Ishikawa (cell line): ENCODE data around the gene SMIM35.

ENCODE experiments used
- CEBPB ChIP-seq: IDR thresholded peaks from 2 replicates; pipeline ENCODE4 v1.6.1; 2012
- CREB1 ChIP-seq: IDR thresholded peaks from 2 replicates; pipeline ENCODE4 v1.6.1; 2012; ENCODE audit warnings: low read depth
- EGR1 ChIP-seq: IDR thresholded peaks from 2 replicates; pipeline ENCODE4 v1.6.1; 2012
- EP300 ChIP-seq: IDR thresholded peaks from 2 replicates; pipeline ENCODE4 v1.6.1; 2012; ENCODE audit warnings: borderline replicate concordance
- FOXM1 ChIP-seq: IDR thresholded peaks from 2 replicates; pipeline ENCODE4 v1.6.1; 2012; ENCODE audit warnings: low read depth, borderline replicate concordance
- NFIC ChIP-seq: IDR thresholded peaks from 2 replicates; pipeline ENCODE4 v1.6.1; 2012
- RAD21 ChIP-seq: IDR thresholded peaks from 2 replicates; pipeline ENCODE4 v1.6.1; 2012; ENCODE audit warnings: low read depth
- TAF1 ChIP-seq: IDR thresholded peaks from 2 replicates; pipeline ENCODE4 v1.6.1; 2012; ENCODE audit warnings: low read depth, mild to moderate bottlenecking
- TCF12 ChIP-seq: IDR thresholded peaks from 2 replicates; pipeline ENCODE4 v1.6.1; 2012; ENCODE audit warnings: low read depth
- TEAD4 ChIP-seq: IDR thresholded peaks from 2 replicates; pipeline ENCODE4 v1.6.1; 2012
- YY1 ChIP-seq: IDR thresholded peaks from 2 replicates; pipeline ENCODE4 v1.6.1; 2012; ENCODE audit warnings: low read depth
- ZBTB7A ChIP-seq: IDR thresholded peaks from 2 replicates; pipeline ENCODE4 v1.6.1; 2012; ENCODE audit warnings: low read depth
- TF ChIP-seq, protein P1 (sequence below): IDR thresholded peaks from 2 replicates; pipeline ENCODE4 v1.6.1; 2012
- TF ChIP-seq, protein P2 (sequence below): IDR thresholded peaks from 2 replicates; pipeline ENCODE4 v1.6.1; 2012; ENCODE audit warnings: low read depth, mild to moderate bottlenecking
- TF ChIP-seq, protein P3 (sequence below): IDR thresholded peaks from 2 replicates; pipeline ENCODE4 v1.6.1; 2012

SMIM35 gene

DNA sequence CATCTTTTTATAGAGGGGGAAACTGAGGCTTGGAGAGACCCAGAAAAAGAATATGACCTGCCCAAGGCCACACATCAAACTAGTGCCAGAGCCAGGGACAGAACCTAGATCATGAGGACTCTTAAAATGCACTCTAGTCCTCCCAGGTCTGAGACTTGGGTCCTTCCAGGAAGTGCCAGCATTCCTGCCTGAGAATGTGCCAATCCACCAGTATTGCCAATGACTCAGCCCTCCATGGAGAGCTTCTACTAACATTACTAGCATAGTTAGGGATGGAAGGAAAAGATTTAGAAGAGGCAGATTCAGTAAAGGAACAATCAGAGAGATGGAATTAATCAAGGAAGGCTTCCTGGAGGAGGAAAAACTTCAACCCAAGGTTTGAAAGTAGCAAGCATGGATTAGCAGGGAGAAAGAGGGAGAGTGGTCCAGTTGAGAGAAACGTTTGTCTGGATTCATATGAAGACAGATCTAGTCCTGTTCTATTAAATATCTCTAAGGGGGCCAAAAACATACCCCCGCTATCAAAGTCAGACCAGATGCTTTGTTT lies 20.1 kb upstream of the SMIM35 start:
- TF ChIP-seq TCF12 (no peak), EP300 (no peak), EGR1 (no peak)
- TF ChIP-seq, protein P1, sequence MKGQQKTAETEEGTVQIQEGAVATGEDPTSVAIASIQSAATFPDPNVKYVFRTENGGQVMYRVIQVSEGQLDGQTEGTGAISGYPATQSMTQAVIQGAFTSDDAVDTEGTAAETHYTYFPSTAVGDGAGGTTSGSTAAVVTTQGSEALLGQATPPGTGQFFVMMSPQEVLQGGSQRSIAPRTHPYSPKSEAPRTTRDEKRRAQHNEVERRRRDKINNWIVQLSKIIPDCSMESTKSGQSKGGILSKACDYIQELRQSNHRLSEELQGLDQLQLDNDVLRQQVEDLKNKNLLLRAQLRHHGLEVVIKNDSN = no peak

DNA sequence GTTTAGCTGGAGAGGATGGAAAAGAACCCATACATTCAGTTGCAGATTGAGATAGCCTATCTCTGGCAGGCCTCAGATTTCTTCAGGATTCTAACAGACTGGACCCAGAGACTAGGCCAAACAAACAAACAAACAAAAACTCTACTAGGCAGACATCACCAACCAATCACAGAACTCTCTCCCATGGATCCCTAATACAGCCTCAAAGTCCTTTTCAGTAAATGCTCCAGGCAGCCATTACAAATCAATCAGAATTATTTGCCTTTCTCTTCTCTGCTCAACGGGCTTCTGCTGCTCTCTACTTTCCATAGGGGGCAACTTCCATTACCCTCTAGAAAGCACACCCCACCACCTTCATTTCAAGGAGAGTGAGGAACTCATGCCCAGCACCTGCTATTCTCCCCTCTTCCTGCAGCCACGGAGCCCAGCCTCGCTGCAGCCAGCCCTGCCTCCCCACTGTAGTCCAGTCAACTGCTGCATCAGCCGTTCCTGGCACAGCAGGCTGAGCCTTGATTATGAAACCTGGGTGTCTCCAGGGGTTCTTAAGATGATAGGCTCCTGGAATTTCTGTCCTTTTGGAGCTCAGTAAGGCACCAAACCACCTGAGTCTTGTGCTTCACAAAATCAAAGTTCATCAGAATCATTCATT lies 19.0 kb upstream of the SMIM35 start:
- TF ChIP-seq RAD21 (no peak), TAF1 (no peak), EGR1 (no peak), ZBTB7A (no peak), NFIC (no peak), CEBPB (no peak), YY1 (no peak), EP300 (no peak), TEAD4 (no peak), CREB1 (no peak), TCF12 (no peak), FOXM1 (no peak)
- TF ChIP-seq, protein P1 = no peak
- TF ChIP-seq, protein P2, sequence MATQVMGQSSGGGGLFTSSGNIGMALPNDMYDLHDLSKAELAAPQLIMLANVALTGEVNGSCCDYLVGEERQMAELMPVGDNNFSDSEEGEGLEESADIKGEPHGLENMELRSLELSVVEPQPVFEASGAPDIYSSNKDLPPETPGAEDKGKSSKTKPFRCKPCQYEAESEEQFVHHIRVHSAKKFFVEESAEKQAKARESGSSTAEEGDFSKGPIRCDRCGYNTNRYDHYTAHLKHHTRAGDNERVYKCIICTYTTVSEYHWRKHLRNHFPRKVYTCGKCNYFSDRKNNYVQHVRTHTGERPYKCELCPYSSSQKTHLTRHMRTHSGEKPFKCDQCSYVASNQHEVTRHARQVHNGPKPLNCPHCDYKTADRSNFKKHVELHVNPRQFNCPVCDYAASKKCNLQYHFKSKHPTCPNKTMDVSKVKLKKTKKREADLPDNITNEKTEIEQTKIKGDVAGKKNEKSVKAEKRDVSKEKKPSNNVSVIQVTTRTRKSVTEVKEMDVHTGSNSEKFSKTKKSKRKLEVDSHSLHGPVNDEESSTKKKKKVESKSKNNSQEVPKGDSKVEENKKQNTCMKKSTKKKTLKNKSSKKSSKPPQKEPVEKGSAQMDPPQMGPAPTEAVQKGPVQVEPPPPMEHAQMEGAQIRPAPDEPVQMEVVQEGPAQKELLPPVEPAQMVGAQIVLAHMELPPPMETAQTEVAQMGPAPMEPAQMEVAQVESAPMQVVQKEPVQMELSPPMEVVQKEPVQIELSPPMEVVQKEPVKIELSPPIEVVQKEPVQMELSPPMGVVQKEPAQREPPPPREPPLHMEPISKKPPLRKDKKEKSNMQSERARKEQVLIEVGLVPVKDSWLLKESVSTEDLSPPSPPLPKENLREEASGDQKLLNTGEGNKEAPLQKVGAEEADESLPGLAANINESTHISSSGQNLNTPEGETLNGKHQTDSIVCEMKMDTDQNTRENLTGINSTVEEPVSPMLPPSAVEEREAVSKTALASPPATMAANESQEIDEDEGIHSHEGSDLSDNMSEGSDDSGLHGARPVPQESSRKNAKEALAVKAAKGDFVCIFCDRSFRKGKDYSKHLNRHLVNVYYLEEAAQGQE = no peak
- TF ChIP-seq, protein P3, sequence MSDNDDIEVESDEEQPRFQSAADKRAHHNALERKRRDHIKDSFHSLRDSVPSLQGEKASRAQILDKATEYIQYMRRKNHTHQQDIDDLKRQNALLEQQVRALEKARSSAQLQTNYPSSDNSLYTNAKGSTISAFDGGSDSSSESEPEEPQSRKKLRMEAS = no peak

DNA sequence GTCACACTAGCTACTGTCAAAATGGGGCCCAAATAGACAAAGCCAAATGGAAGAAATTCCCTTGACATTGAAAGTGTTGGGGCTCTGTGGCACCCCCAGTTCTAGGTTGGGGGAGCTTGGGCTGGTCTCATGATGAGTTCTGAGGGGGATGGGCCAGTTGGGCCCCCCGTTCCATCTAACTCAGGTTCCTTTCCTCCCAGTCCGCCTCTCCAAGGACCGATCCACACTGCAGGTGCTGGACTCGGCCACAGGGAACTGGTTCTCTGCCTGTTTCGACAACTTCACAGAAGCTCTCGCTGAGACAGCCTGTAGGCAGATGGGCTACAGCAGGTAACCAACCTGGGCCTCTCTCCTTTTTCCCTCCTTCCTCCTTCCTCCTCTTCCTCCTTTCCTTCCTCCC lies 17.7 kb upstream of the SMIM35 start:
- TF ChIP-seq, protein P1 = no peak
- no peak for TF ChIP-seq TAF1
- no peak for TF ChIP-seq CREB1
- TF ChIP-seq NFIC = no peak

DNA sequence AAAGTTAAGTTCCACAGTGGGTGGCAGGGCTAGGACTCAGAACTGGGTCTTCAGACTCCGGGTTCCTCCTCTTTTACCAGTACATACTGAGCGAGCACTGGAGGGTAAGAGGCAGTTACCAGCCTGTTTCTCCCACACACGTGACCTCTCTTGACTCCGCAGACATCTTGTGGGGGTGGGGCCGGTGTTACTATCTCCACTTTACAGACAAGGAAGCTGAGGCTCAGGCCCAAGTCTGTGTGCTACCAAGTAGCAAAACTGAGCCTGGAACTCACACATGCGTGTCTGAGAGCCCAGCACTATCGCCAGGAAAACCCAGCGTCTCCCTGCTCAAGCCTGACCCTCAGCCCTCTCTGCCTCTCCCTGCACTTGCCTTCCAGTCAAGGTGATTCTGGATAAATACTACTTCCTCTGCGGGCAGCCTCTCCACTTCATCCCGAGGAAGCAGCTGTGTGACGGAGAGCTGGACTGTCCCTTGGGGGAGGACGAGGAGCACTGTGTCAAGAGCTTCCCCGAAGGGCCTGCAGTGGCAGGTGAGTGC lies 16.0 kb upstream of the SMIM35 start:
- TF ChIP-seq NFIC (no peak), ZBTB7A (no peak), CEBPB (no peak), TCF12 (no peak), RAD21 (no peak), YY1 (no peak), FOXM1 (no peak), EP300 (no peak), EGR1 (no peak)
- TF ChIP-seq, protein P1 = no peak
- TF ChIP-seq, protein P3 = no peak
- TF ChIP-seq, protein P2 = no peak

DNA sequence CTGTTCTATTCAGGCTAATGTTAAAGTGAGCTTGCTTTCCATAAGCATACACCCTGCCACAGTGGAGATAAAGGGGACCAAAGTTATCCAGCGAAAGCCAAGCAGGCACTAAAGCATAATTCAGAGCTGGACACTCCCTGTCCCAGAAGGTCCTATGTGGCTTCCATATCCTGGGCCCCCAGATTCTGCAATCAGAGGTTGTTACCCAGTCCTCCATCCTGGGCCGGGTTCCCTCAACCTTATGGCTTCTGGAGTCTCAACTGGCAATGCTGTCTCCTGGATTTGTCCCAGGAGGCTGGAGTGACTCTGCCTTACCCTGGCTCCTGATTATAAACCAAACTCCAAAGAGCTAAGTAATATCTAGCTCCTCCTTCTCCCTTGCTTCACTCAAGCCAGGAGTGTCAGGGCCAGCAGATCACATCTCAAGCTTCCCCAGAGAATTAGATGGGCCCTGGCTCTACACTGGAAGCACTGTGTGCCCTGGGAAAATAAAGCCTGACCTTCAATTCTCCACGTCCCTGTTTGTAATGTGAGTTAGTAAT lies 14.0 kb upstream of the SMIM35 start:
- TF ChIP-seq TEAD4 = no peak
- TF ChIP-seq TAF1 = no peak
- TF ChIP-seq, protein P3 = no peak
- TF ChIP-seq, protein P2 = no peak
- no peak for TF ChIP-seq CREB1
- TF ChIP-seq TCF12 = no peak
- TF ChIP-seq CEBPB = no peak
- TF ChIP-seq, protein P1 = no peak
- no peak for TF ChIP-seq NFIC
- no peak for TF ChIP-seq EP300
